Measurements from ENCODE around the gene CDH11. TPM values are rescaled to one million over a fixed set of nuclear protein-coding genes. Genes with fewer than 3 reads are reported as not detected.

The CDH11 gene
- total and polyA plus RNA-seq, 10 of the 15 experiments (the other 5 are each of a cell fraction or from before 2014, with no cell fraction given), result 0.31 to 9.7 (median 0.87) TPM

- no peak for TF ChIP-seq CUX1 (IDR thresholded peaks at IDR 0.05; ENCODE audit: insufficient replicate concordance, low read depth, low read length)
- TF ChIP-seq NR2F1 (conservative IDR thresholded peaks at IDR 0.05), result no peak
- no peak for TF ChIP-seq CHD2 (IDR thresholded peaks at IDR 0.05; ENCODE audit: borderline replicate concordance, low read depth, low read length)
- TF ChIP-seq, protein P1, sequence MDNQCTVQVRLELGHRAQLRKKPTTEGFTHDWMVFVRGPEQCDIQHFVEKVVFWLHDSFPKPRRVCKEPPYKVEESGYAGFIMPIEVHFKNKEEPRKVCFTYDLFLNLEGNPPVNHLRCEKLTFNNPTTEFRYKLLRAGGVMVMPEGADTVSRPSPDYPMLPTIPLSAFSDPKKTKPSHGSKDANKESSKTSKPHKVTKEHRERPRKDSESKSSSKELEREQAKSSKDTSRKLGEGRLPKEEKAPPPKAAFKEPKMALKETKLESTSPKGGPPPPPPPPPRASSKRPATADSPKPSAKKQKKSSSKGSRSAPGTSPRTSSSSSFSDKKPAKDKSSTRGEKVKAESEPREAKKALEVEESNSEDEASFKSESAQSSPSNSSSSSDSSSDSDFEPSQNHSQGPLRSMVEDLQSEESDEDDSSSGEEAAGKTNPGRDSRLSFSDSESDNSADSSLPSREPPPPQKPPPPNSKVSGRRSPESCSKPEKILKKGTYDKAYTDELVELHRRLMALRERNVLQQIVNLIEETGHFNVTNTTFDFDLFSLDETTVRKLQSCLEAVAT (IDR thresholded peaks at IDR 0.05), result no peak
These were observed 188.0 kb downstream of the CDH11 start (continued) for GRCh38 chr16:64933885-64934284.

- intact Hi-C loops (cut with micrococcal nuclease; ENCODE audit: unreplicated experiment), result no loop called here
- Histone ChIP-seq H3K27ac (ENCODE audit: control insufficient read depth, insufficient read depth) (no peak overlapping the region), H3K4me1 (ENCODE audit: control insufficient read depth, insufficient read depth, low read length) (no peaks in the 10 kb centered on the region), H3K9me3 (replicated peaks; ENCODE audit: control insufficient read depth, insufficient read depth, low read length) (no peaks in the 10 kb centered on the region), H3K27me3 (replicated peaks in 1 of 2; ENCODE audit: control insufficient read depth in 2 of 2, insufficient read depth in 2 of 2, low read length in 1 of 2) (no peaks in the 10 kb centered on the region), H3K79me2 (ENCODE audit: control insufficient read depth, insufficient read depth, low read length) (no peaks in the 10 kb centered on the region), H4K20me1 (ENCODE audit: control insufficient read depth, insufficient read depth) (no peaks in the 10 kb centered on the region), H3K36me3 (ENCODE audit: control insufficient read depth in 2 of 2, insufficient read depth in 2 of 2, low read length in 1 of 2) (no peaks in the 10 kb centered on the region), H3K9ac (ENCODE audit: control insufficient read depth, insufficient read depth, low read length) (no peak overlapping the region), H3K4me2 (ENCODE audit: control insufficient read depth, insufficient read depth) (no peak overlapping the region), H2AFZ (ENCODE audit: control insufficient read depth, low read depth, low read length) (no peak overlapping the region), H3K4me3 (no peak overlapping the region)
- ChIA-PET SMC1A (ENCODE audit: uncharacterized antibody, unreplicated experiment) (no interaction called here), CTCF (no interaction called here), POLR2A (no interaction called here), RAD21 (ENCODE audit: unreplicated experiment) (no interaction called here)
- WGBS (ENCODE audit: insufficient coverage, insufficient replicate concordance, low lambda C conversion rate, missing lambda C conversion rate), result 69% methylated on average over 4 of the region's 4 CpGs
- no peak for DNase-seq (ENCODE audit: low read depth, low spot score)
- ATAC-seq, result no peak
- no peak for FAIRE-seq
- in situ Hi-C loops (cut with MboI), result no loop called here
- TF ChIP-seq RAD51 (IDR thresholded peaks at IDR 0.05), result no peak
- no peak for TF ChIP-seq EZH2 (IDR thresholded peaks at IDR 0.05; ENCODE audit: borderline replicate concordance, control insufficient read depth, low read depth, low read length)
- no peak for TF ChIP-seq IRF3 (IDR thresholded peaks at IDR 0.05)
- TF ChIP-seq MEF2A (IDR thresholded peaks at IDR 0.05; ENCODE audit: insufficient read depth, low read depth, low read length), result no peak
- TF ChIP-seq NFIC (IDR thresholded peaks at IDR 0.05; ENCODE audit: low read depth, low read length), result no peak
- TF ChIP-seq RB1 (IDR thresholded peaks at IDR 0.05; ENCODE audit: borderline replicate concordance), result no peak
- TF ChIP-seq POLR2A (IDR thresholded peaks at IDR 0.05; ENCODE audit: low read depth, low read length), result no peak
- BruUV-seq (replicated peaks), result no TSS peak
These were observed 195.4 kb downstream of the CDH11 start for GRCh38 chr16:64926476-64926875.

Measured in GM12878 (cell line).